Gastrocnemius medialis (tissue), 4 donors: ENCODE measurements around the gene ENHO. TPM values are rescaled to one million over a fixed set of nuclear protein-coding genes. Genes with fewer than 3 reads are reported as not detected.

Experiments used
- total RNA-seq, 4 donors: library from RNA; depleted of rRNA; stranded (reverse); fragments of >200 nt; gene quantifications; one replicate each; pipeline versions ENCODE4 v1.1.0 to v1.2.3, GENCODE V29; 2016

The ENHO gene
- total RNA-seq, 4 donors from 2014 or later: 0.65 TPM; not detected in 3

Other genes starting within 250 kb of the ENHO start
- gene KIF24, start 193.7 kb downstream of the ENHO start, total RNA-seq: under 1 TPM; 0.13 to 0.68 (median 0.50) TPM
- gene NUDT2, start 193.4 kb downstream of the ENHO start, total RNA-seq: 10 to 100 TPM in 3 of 4 donors, 1 to 10 TPM in 1; 8.2 to 19.9 (median 16.1) TPM
- 100 to 1,000 TPM in 1 of 4 donors, 10 to 100 TPM in 2, 1 to 10 TPM in 1; 8.6 to 149 (median 49.5) TPM for gene MYORG, start 146.1 kb downstream of the ENHO start, total RNA-seq
- 10 to 100 TPM; 29.5 to 58.4 (median 41.8) TPM for gene FAM219A, start 64.4 kb downstream of the ENHO start, total RNA-seq
- gene DNAI1, start 64.2 kb downstream of the ENHO start, total RNA-seq: under 1 TPM in 1 of 4 donors, not detected in 3; 0.49 TPM
- gene CNTFR, start 66.7 kb upstream of the ENHO start, total RNA-seq: 100 to 1,000 TPM in 3 of 4 donors, 10 to 100 TPM in 1; 19.7 to 146 (median 118) TPM
- gene RPP25L, start 89.1 kb upstream of the ENHO start, total RNA-seq: 100 to 1,000 TPM in 2 of 4 donors, 10 to 100 TPM in 2; 53.7 to 138 (median 97.2) TPM
- gene DCTN3, start 97.5 kb upstream of the ENHO start, total RNA-seq: 100 to 1,000 TPM in 2 of 4 donors, 10 to 100 TPM in 2; 62.8 to 174 (median 105) TPM
- gene ARID3C, start 106.1 kb upstream of the ENHO start, total RNA-seq: not detected
- gene SIGMAR1, start 114.8 kb upstream of the ENHO start, total RNA-seq: 10 to 100 TPM; 18.9 to 35.7 (median 27.4) TPM
- 10 to 100 TPM in 3 of 4 donors, 1 to 10 TPM in 1; 8.1 to 23.6 (median 20.0) TPM for gene GALT, start 123.7 kb upstream of the ENHO start, total RNA-seq
- 10 to 100 TPM in 2 of 4 donors, 1 to 10 TPM in 2; 3.3 to 15.3 (median 11.6) TPM for gene IL11RA, start 129.2 kb upstream of the ENHO start, total RNA-seq
- gene CCL27, start 139.7 kb upstream of the ENHO start, total RNA-seq: 1 to 10 TPM in 1 of 4 donors, not detected in 3; 1.7 TPM
- not detected for gene CCL19, start 168.3 kb upstream of the ENHO start, total RNA-seq
- 1 to 10 TPM in 1 of 4 donors, under 1 TPM in 2, not detected in 1; 0.87 to 1.9 (median 0.91) TPM for gene CCL21, start 187.1 kb upstream of the ENHO start, total RNA-seq